Measurements from ENCODE around the gene LEMD3.

Gene LEMD3

GRCh38 chr12:65274602-65275272 lies 105.4 kb downstream of the LEMD3 start:
- in situ Hi-C loops (cut with HindIII; ENCODE audit: low sequenced_read_pairs), result no loop called here
- TF ChIP-seq CTCF (IDR thresholded peaks at IDR 0.05; ENCODE audit: low read depth, low read length), result no peak
- no peak overlapping the region for H3K4me3 ChIP-seq (ENCODE audit: low read depth, low read length)
- DNase-seq (ENCODE audit: low read depth, low spot score), result no peak

- in situ Hi-C loops (cut with HindIII; ENCODE audit: low sequenced_read_pairs), result no loop called here
Measured at GRCh38 chr12:65275627-65276026, 106.2 kb downstream of the LEMD3 start.

GRCh38 chr12:65276916-65277530 lies 107.6 kb downstream of the LEMD3 start:
- no peak for TF ChIP-seq CTCF (IDR thresholded peaks at IDR 0.05; ENCODE audit: low read depth, low read length)
- in situ Hi-C loops (cut with HindIII; ENCODE audit: low sequenced_read_pairs), result no loop called here
- no peak overlapping the region for H3K4me3 ChIP-seq (ENCODE audit: low read depth, low read length)
- no peak for DNase-seq (ENCODE audit: low read depth, low spot score)

More at GRCh38 chr12:65275627-65276026, 106.2 kb downstream of the LEMD3 start:
- TF ChIP-seq CTCF (IDR thresholded peaks at IDR 0.05; ENCODE audit: low read depth, low read length), result no peak
- no peak for DNase-seq (ENCODE audit: low read depth, low spot score)
- no peak overlapping the region for H3K4me3 ChIP-seq (ENCODE audit: low read depth, low read length)

- peak overlapping the region; percentile 92 for H3K4me3 ChIP-seq (ENCODE audit: low read depth, low read length)
- peak; percentile 13 for DNase-seq (ENCODE audit: low read depth, low spot score)
- no peak for TF ChIP-seq CTCF (IDR thresholded peaks at IDR 0.05; ENCODE audit: low read depth, low read length)
- in situ Hi-C loops (cut with HindIII; ENCODE audit: low sequenced_read_pairs), result no loop called here
Measured at GRCh38 chr12:65277994-65278575, 108.7 kb downstream of the LEMD3 start.

- in situ Hi-C loops (cut with HindIII; ENCODE audit: low sequenced_read_pairs), result no loop called here
- H3K4me3 ChIP-seq (ENCODE audit: low read depth, low read length), result peak within 1 kb of the TSS; percentile 92
- DNase-seq (ENCODE audit: low read depth, low spot score), result peak; percentile 74
- peak; percentile 34 for TF ChIP-seq CTCF (IDR thresholded peaks at IDR 0.05; ENCODE audit: low read depth, low read length)
Measured at GRCh38 chr12:65278576-65279368, 109.4 kb downstream of the LEMD3 start, which contains the start of gene MSRB3. Gene MSRB3, plus strand, starts transcription at chr12:65278683. Its CDS starts 29,897 bp downstream, at chr12:65308580.

GRCh38 chr12:65279369-65280112 lies 110.2 kb downstream of the LEMD3 start:
- in situ Hi-C loops (cut with HindIII; ENCODE audit: low sequenced_read_pairs), result no loop called here

More at GRCh38 chr12:65279369-65280112, 110.2 kb downstream of the LEMD3 start:
- H3K4me3 ChIP-seq (ENCODE audit: low read depth, low read length), result peak overlapping the region; percentile 92
- TF ChIP-seq CTCF (IDR thresholded peaks at IDR 0.05; ENCODE audit: low read depth, low read length), result no peak
- peak; percentile 40 for DNase-seq (ENCODE audit: low read depth, low spot score)

All from astrocyte of the spinal cord (primary cell).